SK-N-SH treated with all-trans-retinoic acid at 6 μM for 48 hours (cell line): ENCODE measurements around the gene DDHD1.
"Not testable (repeated sequence)": the region's sequence is repeated elsewhere in the genome, so short reads cannot be mapped to it uniquely, and the experiment has no call there.

Experiments used
- ATAC-seq: fragments of 200-7000 bp; cut with Tn5 transposase; 3 replicates; pipeline ENCODE4 v1.9.1; 2020; ENCODE audit warnings: mild to moderate bottlenecking, moderate library complexity
- ARNTL ChIP-seq: fragments of 450-650 bp; formaldehyde crosslinking; IDR thresholded peaks from 2 replicates; pipeline ENCODE4 v1.5.0; 2020; ENCODE audit warnings: low read depth, mild to moderate bottlenecking, moderate library complexity, borderline replicate concordance
- BACH2 ChIP-seq: fragments of 250-450 bp; sonication (Bioruptor Pico); IDR thresholded peaks from 2 replicates; pipeline ENCODE4 v1.9.0; 2021; ENCODE audit warnings: mild to moderate bottlenecking, borderline replicate concordance
- CSRNP3 ChIP-seq: fragments of 250-450 bp; sonication (Bioruptor Pico); IDR thresholded peaks from 2 replicates; pipeline ENCODE4 v1.5.1; 2021; ENCODE audit warnings: mild to moderate bottlenecking, moderate library complexity
- GLIS3 ChIP-seq: fragments of 250-450 bp; sonication (Bioruptor Pico); IDR thresholded peaks from 2 replicates; pipeline ENCODE4 v1.5.0; 2020; ENCODE audit warnings: mild to moderate bottlenecking, moderate library complexity
- ISL1 ChIP-seq: fragments of 250-450 bp; sonication (Bioruptor Pico); IDR thresholded peaks from 2 replicates; pipeline ENCODE4 v2.1.2; 2022; ENCODE audit warnings: mild to moderate bottlenecking, moderate library complexity
- OSR1 ChIP-seq: fragments of 250-450 bp; sonication (Bioruptor Pico); IDR thresholded peaks from 2 replicates; pipeline ENCODE4 v1.8.0; 2022; ENCODE audit warnings: moderate library complexity, mild to moderate bottlenecking, inconsistent platforms
- PPARA ChIP-seq: fragments of 250-450 bp; sonication (Bioruptor Pico); IDR thresholded peaks from 2 replicates; pipeline ENCODE4 v1.5.0; 2020; ENCODE audit warnings: mild to moderate bottlenecking, borderline replicate concordance
- RARB ChIP-seq: fragments of 250-450 bp; sonication (Bioruptor Pico); IDR thresholded peaks from 2 replicates; pipeline ENCODE4 v1.8.0; 2021; ENCODE audit warnings: mild to moderate bottlenecking, moderate library complexity
- SNAI2 ChIP-seq: fragments of 250-450 bp; sonication (Bioruptor Pico); IDR thresholded peaks from 2 replicates; pipeline ENCODE4 v1.5.0; 2020; ENCODE audit warnings: mild to moderate bottlenecking, moderate library complexity
- TCF4 ChIP-seq: fragments of 250-450 bp; sonication (Bioruptor Pico); IDR thresholded peaks from 2 replicates; pipeline ENCODE4 v1.8.0; 2021; ENCODE audit warnings: mild to moderate bottlenecking, moderate library complexity, borderline replicate concordance
- TOX ChIP-seq: fragments of 250-450 bp; sonication (Bioruptor Pico); IDR thresholded peaks from 2 replicates; pipeline ENCODE4 v1.8.0; 2021; ENCODE audit warnings: mild to moderate bottlenecking, moderate library complexity, borderline replicate concordance
- TSHZ2 ChIP-seq: fragments of 250-450 bp; sonication (Bioruptor Pico); IDR thresholded peaks from 2 replicates; pipeline ENCODE4 v1.5.0; 2020; ENCODE audit warnings: mild to moderate bottlenecking, moderate library complexity
- ZC3H10 ChIP-seq: fragments of 250-450 bp; sonication (Bioruptor Pico); IDR thresholded peaks from 2 replicates; pipeline ENCODE4 v1.5.1; 2021; ENCODE audit warnings: mild to moderate bottlenecking, moderate library complexity
- ZFP30 ChIP-seq: fragments of 450-650 bp; formaldehyde crosslinking; IDR thresholded peaks from 2 replicates; pipeline ENCODE4 v1.5.0; 2022; ENCODE audit warnings: mild to moderate bottlenecking, moderate library complexity
- ZNF565 ChIP-seq: fragments of 450-650 bp; formaldehyde crosslinking; conservative IDR thresholded peaks from 2 replicates; pipeline ENCODE4 v1.5.0; 2020; ENCODE audit warnings: low read depth, mild to moderate bottlenecking, moderate library complexity
- ZNF70 ChIP-seq: fragments of 450-650 bp; formaldehyde crosslinking; IDR thresholded peaks from 2 replicates; pipeline ENCODE4 v1.5.0; 2020; ENCODE audit warnings: mild to moderate bottlenecking, moderate library complexity
- ZNF8 ChIP-seq: fragments of 450-650 bp; formaldehyde crosslinking; IDR thresholded peaks from 2 replicates; pipeline ENCODE4 v1.5.0; 2020; ENCODE audit warnings: mild to moderate bottlenecking, moderate library complexity

DDHD1 gene

GRCh38 chr14:53124786-53125185, 28.3 kb downstream of the DDHD1 start:
- no peak for ATAC-seq
- no peak for TF ChIP-seq BACH2 (CRISPR knock-in tag)

- ATAC-seq, result not testable (repeated sequence)
Observed at GRCh38 chr14:53121419-53121818, 31.7 kb downstream of the DDHD1 start.

GRCh38 chr14:53117479-53117878, 35.6 kb downstream of the DDHD1 start:
- not testable (repeated sequence) for ATAC-seq

GRCh38 chr14:53113989-53114388, 39.1 kb downstream of the DDHD1 start:
- no peak for TF ChIP-seq ZFP30 (CRISPR knock-in tag)
- TF ChIP-seq SNAI2 (CRISPR knock-in tag), result no peak
- no peak for TF ChIP-seq OSR1 (CRISPR knock-in tag)
- TF ChIP-seq TOX, result no peak
- TF ChIP-seq ISL1 (CRISPR knock-in tag), result no peak
- no peak for TF ChIP-seq PPARA
- TF ChIP-seq ZNF8, result no peak
- TF ChIP-seq ARNTL (CRISPR knock-in tag), result no peak
- TF ChIP-seq ZNF70 (CRISPR knock-in tag), result no peak
- TF ChIP-seq ZNF565 (CRISPR knock-in tag), result no peak
- TF ChIP-seq TSHZ2, result no peak
- TF ChIP-seq CSRNP3, result no peak
- TF ChIP-seq GLIS3 (CRISPR knock-in tag), result no peak
- no peak for TF ChIP-seq BACH2 (CRISPR knock-in tag)
- TF ChIP-seq TCF4, result no peak
- ATAC-seq, result no peak

GRCh38 chr14:53110096-53110495, 43.0 kb downstream of the DDHD1 start:
- TF ChIP-seq TOX (no peak), ZNF8 (no peak), ZC3H10 (no peak), ISL1 (CRISPR knock-in tag) (no peak), TSHZ2 (no peak), RARB (CRISPR knock-in tag) (no peak), BACH2 (CRISPR knock-in tag) (no peak)
- no peak for ATAC-seq

GRCh38 chr14:53109105-53110041, 43.8 kb downstream of the DDHD1 start:
- ATAC-seq, result no peak
- no peak for TF ChIP-seq GLIS3 (CRISPR knock-in tag)
- TF ChIP-seq BACH2 (CRISPR knock-in tag), result no peak
